Measurements from ENCODE around the gene OLFM1.

GRCh38 chr9:135100241-135100681, 12.8 kb downstream of the OLFM1 start:
- TF ChIP-seq CTCF (IDR thresholded peaks at IDR 0.05) (no peak), EZH2 (IDR thresholded peaks at IDR 0.05; ENCODE audit: borderline replicate concordance, insufficient read depth, low read depth, low read length, poor library complexity, severe bottlenecking) (no peak)
